ENCODE data around the gene CSRP3. TPM values are rescaled to one million over a fixed set of nuclear protein-coding genes. Genes with fewer than 3 reads are reported as not detected.
"Not testable (repeated sequence)": the region's sequence is repeated elsewhere in the genome, so short reads cannot be mapped to it uniquely, and the experiment has no call there.

The CSRP3 gene
- polyA plus RNA-seq, 1 donor: 0.67 TPM

DNA sequence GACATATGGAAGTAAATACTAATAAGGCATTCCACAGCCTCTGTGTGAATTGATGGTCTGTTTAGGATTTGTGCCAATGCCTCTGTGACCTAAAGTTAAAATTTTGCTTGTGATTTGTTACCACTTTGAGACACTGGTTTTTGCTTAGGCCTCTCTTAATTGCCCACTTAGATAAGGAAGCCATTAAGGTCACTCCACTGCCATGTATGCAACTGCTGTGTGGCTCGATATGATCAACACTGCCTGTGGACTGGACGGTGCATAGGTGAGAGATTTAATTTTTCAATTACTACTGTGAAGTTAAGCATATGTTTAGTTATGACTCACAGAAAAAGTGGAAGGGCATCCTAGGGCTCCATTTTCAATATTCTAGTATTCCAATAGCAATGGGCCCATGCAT is 36.9 kb downstream of the CSRP3 start:
- no peaks in the 10 kb centered on the region for H3K9me3 ChIP-seq (ENCODE audit: control insufficient read depth, low read depth, low read length)
- no peaks in the 10 kb centered on the region for H3K4me1 ChIP-seq (ENCODE audit: control insufficient read depth, insufficient read depth, low read length)
- no peaks in the 10 kb centered on the region for H3K27me3 ChIP-seq (ENCODE audit: control insufficient read depth, insufficient read depth, low read length)
- peaks cover 27% of the 10 kb centered on the region for H3K36me3 ChIP-seq (ENCODE audit: control insufficient read depth, insufficient read depth, low read length)
- DNase-seq: no peak
- no peak overlapping the region for H3K27ac ChIP-seq (ENCODE audit: low read length)
- no peak overlapping the region for H3K4me3 ChIP-seq (ENCODE audit: low read length)
- WGBS (ENCODE audit: insufficient coverage, low lambda C conversion rate): no CpG with 5 or more reads among the region's 2 CpGs

DNA sequence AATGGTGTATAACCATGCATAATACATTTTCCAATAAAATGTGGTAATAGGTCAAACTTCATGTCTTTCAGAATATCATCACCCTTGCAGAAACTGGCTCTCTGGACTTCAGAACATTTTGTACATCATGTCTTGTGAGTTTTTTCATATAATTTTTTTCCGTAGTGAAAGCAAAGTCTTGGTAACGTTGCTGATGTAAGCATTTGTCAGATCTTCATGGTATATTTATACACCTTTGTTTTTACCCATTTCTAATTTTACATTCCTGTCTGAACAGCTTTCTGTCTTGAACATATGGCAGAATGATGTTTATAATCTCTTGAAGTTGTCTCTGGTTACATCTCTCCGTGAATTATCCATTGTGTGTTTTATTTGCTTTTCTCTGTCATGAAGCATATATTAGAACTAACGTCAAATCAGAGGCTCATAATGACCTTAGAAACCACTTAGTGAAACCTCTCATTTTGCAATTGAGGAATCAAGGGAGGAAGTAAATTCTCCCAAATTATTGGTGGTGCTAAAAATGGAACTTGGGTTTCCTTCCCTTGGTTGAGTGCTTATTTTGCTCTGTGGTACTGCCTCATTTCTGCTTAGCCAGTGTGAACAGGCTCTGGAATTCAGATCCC is 37.4 kb downstream of the CSRP3 start:
- Histone ChIP-seq H3K9me3 (ENCODE audit: control insufficient read depth, low read depth, low read length) (no peaks in the 10 kb centered on the region), H3K27ac (ENCODE audit: low read length) (no peak overlapping the region), H3K27me3 (ENCODE audit: control insufficient read depth, insufficient read depth, low read length) (no peaks in the 10 kb centered on the region), H3K4me3 (ENCODE audit: low read length) (no peak overlapping the region), H3K36me3 (ENCODE audit: control insufficient read depth, insufficient read depth, low read length) (peaks cover 31% of the 10 kb centered on the region), H3K4me1 (ENCODE audit: control insufficient read depth, insufficient read depth, low read length) (no peaks in the 10 kb centered on the region)
- no peak for DNase-seq
- 100% methylated on average over 2 of the region's 4 CpGs for WGBS (ENCODE audit: insufficient coverage, low lambda C conversion rate)

DNA sequence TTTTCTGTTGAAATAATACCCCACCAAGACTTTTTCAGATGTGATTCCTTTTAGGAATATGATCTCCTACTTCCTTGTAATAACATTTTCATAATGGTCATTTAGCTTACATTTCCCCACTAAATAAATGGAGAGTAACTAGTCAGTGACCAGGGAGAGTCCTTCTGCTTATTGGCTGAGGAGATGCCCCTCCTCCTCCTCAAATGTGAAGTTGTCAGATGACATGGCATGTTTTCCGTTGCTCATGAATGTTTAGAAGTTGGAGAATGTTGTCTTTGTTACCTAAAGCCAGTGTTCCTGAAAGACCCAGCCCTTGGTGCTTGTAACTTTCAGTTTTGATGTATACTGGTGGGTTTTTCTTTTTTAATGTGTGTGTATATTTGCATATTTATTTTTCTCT is 38.2 kb downstream of the CSRP3 start:
- Histone ChIP-seq H3K27me3 (ENCODE audit: control insufficient read depth, insufficient read depth, low read length) (no peaks in the 10 kb centered on the region), H3K9me3 (ENCODE audit: control insufficient read depth, low read depth, low read length) (no peaks in the 10 kb centered on the region), H3K36me3 (ENCODE audit: control insufficient read depth, insufficient read depth, low read length) (peaks cover 31% of the 10 kb centered on the region), H3K4me3 (ENCODE audit: low read length) (no peak overlapping the region), H3K27ac (ENCODE audit: low read length) (no peak overlapping the region), H3K4me1 (ENCODE audit: control insufficient read depth, insufficient read depth, low read length) (no peaks in the 10 kb centered on the region)
- no CpG with 5 or more reads among the region's 1 CpG for WGBS (ENCODE audit: insufficient coverage, low lambda C conversion rate)
- no peak for DNase-seq

DNA sequence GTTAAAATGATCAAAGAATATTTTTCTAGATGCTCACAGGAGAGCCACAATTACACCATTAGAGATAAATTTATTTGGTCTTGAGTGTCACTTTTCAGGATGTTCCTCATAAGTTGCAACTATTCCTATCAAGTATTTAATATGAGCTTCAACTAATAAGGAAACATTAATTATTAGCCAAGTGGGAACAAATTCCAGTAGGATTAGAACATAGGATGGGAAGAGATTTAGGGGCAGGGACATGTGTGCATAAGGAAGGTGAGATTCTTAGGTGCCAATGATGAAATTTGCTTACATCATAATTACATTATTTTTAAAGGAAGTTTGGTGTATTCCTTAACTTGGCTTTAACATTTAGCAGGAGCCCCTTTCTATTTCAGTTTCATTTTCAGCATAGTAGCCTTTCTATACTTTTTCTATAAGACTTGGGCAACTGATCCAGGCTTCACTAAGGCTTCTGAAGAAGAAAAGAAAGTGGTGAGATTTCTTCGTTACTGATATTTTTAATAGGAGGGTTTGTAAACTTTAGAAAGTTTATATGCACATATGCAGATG is 38.8 kb downstream of the CSRP3 start:
- no peaks in the 10 kb centered on the region for H3K9me3 ChIP-seq (ENCODE audit: control insufficient read depth, low read depth, low read length)
- WGBS (ENCODE audit: insufficient coverage, low lambda C conversion rate): no CpG with 5 or more reads among the region's 1 CpG
- no peaks in the 10 kb centered on the region for H3K4me1 ChIP-seq (ENCODE audit: control insufficient read depth, insufficient read depth, low read length)
- H3K27ac ChIP-seq (ENCODE audit: low read length): no peak overlapping the region
- peaks cover 29% of the 10 kb centered on the region for H3K36me3 ChIP-seq (ENCODE audit: control insufficient read depth, insufficient read depth, low read length)
- H3K4me3 ChIP-seq (ENCODE audit: low read length): no peak overlapping the region
- no peaks in the 10 kb centered on the region for H3K27me3 ChIP-seq (ENCODE audit: control insufficient read depth, insufficient read depth, low read length)
- peak; percentile 8 to 58 for DNase-seq

DNA sequence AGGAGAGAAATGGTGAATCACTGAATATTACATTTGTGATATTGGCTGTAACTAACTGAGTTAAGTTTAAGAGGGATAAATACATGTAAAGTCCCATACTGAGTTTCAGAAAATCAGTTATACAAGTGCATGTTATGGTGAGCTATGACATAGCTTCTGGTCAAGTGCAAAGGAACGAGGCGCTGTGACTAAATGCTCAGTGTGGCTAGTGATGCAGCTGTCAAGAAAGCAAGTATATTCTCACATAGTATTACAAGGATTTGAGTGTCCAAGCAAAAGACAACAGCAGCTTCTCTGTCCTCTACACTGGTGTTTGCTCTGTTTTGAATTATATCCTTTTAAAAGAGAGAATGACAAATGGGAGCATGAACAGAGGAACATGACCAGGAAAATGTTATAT is 40.1 kb downstream of the CSRP3 start:
- Histone ChIP-seq H3K4me1 (ENCODE audit: control insufficient read depth, insufficient read depth, low read length) (no peaks in the 10 kb centered on the region), H3K36me3 (ENCODE audit: control insufficient read depth, insufficient read depth, low read length) (peaks cover 27% of the 10 kb centered on the region), H3K4me3 (ENCODE audit: low read length) (no peak overlapping the region), H3K9me3 (ENCODE audit: control insufficient read depth, low read depth, low read length) (no peaks in the 10 kb centered on the region), H3K27me3 (ENCODE audit: control insufficient read depth, insufficient read depth, low read length) (no peaks in the 10 kb centered on the region), H3K27ac (ENCODE audit: low read length) (no peak overlapping the region)
- WGBS (ENCODE audit: insufficient coverage, low lambda C conversion rate): no CpG with 5 or more reads among the region's 2 CpGs
- DNase-seq: no peak

DNA sequence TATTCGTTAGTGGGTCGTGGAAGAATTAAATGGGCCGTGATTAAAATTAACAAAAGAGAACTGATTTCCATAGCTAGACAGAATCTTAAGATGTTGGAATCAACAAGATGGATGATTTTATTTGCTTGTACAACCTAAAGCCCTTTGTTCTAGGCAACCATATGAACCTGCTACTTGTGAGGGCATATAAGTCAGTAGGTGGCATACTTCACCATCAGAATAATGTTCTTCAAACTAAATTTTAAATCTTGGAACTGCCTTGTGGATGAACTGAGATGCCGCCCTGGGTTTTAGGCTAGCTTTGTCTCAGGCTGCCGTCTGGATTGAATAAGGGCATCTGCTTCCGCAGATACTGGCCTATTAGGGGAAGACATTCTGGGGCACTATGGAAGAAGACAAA is 40.9 kb downstream of the CSRP3 start:
- peaks cover 24% of the 10 kb centered on the region for H3K36me3 ChIP-seq (ENCODE audit: control insufficient read depth, insufficient read depth, low read length)
- WGBS (ENCODE audit: insufficient coverage, low lambda C conversion rate): 83% methylated on average over 2 of the region's 6 CpGs
- no peaks in the 10 kb centered on the region for H3K27me3 ChIP-seq (ENCODE audit: control insufficient read depth, insufficient read depth, low read length)
- DNase-seq: no peak
- H3K4me3 ChIP-seq (ENCODE audit: low read length): no peak overlapping the region
- no peaks in the 10 kb centered on the region for H3K9me3 ChIP-seq (ENCODE audit: control insufficient read depth, low read depth, low read length)
- H3K27ac ChIP-seq (ENCODE audit: low read length): no peak overlapping the region
- H3K4me1 ChIP-seq (ENCODE audit: control insufficient read depth, insufficient read depth, low read length): no peaks in the 10 kb centered on the region

DNA sequence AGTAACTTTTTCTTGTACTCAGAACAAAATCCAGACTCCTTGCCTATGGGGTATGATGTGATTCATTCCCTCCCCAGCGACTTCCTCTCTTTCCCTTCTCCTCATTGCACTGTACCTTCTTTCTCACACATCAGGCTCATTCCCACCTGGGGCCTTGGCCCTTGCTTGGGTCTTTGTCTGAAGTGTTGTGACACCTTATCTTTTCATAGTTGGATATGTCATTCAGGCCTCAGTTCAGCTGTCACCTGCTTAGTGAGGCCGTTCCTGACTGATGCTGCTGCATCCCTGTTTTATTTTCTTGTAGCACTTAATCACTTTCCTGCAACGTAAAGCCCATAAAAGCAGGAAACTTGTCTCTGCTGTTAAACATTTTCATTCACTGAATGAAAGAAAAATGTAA is 44.9 kb downstream of the CSRP3 start:
- 100% methylated on average over 1 of the region's 3 CpGs for WGBS (ENCODE audit: insufficient coverage, low lambda C conversion rate)
- H3K9me3 ChIP-seq (ENCODE audit: control insufficient read depth, low read depth, low read length): no peaks in the 10 kb centered on the region
- no peaks in the 10 kb centered on the region for H3K4me1 ChIP-seq (ENCODE audit: control insufficient read depth, insufficient read depth, low read length)
- peaks cover 29% of the 10 kb centered on the region for H3K36me3 ChIP-seq (ENCODE audit: control insufficient read depth, insufficient read depth, low read length)
- no peaks in the 10 kb centered on the region for H3K27me3 ChIP-seq (ENCODE audit: control insufficient read depth, insufficient read depth, low read length)
- DNase-seq: no peak
- no peak overlapping the region for H3K27ac ChIP-seq (ENCODE audit: low read length)
- no peak overlapping the region for H3K4me3 ChIP-seq (ENCODE audit: low read length)

DNA sequence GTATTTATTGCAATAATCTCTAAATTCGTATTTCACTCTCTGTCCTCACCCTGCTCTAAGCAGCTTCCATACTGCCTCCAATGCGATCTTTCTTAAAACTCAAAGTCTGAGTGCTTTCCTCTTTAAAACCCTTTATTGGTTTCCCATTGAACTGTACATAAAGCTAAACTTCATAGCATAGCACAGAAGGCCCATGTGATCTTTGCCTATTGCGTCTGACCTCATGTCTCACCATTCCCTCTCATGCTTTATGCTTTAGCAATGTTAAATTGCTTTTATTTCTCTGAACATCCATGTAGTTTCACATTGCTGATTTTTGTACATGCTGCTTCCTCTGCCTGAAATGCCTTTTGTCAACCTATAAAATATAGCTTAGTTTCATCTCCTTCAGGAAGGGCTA is 56.5 kb downstream of the CSRP3 start:
- no peak for DNase-seq
- Histone ChIP-seq H3K36me3 (ENCODE audit: control insufficient read depth, insufficient read depth, low read length) (peaks cover 5% of the 10 kb centered on the region), H3K9me3 (ENCODE audit: control insufficient read depth, low read depth, low read length) (no peaks in the 10 kb centered on the region), H3K27me3 (ENCODE audit: control insufficient read depth, insufficient read depth, low read length) (no peaks in the 10 kb centered on the region), H3K4me3 (ENCODE audit: low read length) (no peak overlapping the region), H3K4me1 (ENCODE audit: control insufficient read depth, insufficient read depth, low read length) (no peaks in the 10 kb centered on the region), H3K27ac (ENCODE audit: low read length) (no peak overlapping the region)
- 0% methylated on average over 1 of the region's 3 CpGs for WGBS (ENCODE audit: insufficient coverage, low lambda C conversion rate)

DNA sequence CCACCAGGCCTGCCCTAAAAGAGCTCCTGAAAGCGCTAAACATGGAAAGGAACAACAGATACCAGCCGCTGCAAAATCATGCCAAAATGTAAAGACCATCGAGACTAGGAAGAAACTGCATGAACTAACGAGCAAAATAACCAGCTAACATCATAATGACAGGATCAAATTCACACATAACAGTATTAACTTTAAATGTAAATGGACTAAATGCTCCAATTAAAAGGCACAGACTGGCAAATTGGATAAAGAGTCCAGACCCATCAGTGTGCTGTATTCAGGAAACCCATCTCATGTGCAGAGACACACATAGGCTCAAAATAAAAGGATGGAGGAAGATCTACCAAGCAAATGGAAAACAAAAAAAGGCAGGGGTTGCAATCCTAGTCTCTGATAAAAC is 64.9 kb downstream of the CSRP3 start:
- WGBS (ENCODE audit: insufficient coverage, low lambda C conversion rate): no CpG with 5 or more reads among the region's 4 CpGs
- not testable (repeated sequence) for DNase-seq

DNA sequence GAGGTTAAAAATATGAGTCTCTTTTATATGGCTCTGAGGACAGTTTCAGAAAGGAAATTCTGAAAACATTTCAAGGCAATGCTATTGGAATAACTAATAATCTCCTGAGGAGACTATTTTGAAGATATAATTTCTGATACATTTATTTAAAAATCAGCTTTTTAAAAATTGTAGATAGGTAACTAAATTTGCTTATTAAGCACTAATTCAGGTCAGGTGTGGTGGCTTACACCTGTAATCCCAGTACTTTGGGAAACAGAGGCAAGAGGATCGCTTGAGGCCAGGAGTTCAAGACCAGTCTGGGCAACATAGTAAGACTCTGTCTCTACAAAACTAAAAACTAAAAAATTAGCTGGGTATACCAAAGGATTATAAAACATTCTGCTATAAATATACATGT is 67.8 kb downstream of the CSRP3 start:
- WGBS (ENCODE audit: insufficient coverage, low lambda C conversion rate): no CpG with 5 or more reads among the region's 1 CpG
- no peaks in the 10 kb centered on the region for H3K4me1 ChIP-seq (ENCODE audit: control insufficient read depth, insufficient read depth, low read length)

More for the DNA sequence above, 64.9 kb downstream of the CSRP3 start:
- H3K9me3 ChIP-seq (ENCODE audit: control insufficient read depth, low read depth, low read length); H3K27ac ChIP-seq (ENCODE audit: low read length); H3K36me3 ChIP-seq (ENCODE audit: control insufficient read depth, insufficient read depth, low read length); H3K4me1 ChIP-seq (ENCODE audit: control insufficient read depth, insufficient read depth, low read length); H3K4me3 ChIP-seq (ENCODE audit: low read length); H3K27me3 ChIP-seq (ENCODE audit: control insufficient read depth, insufficient read depth, low read length): not testable (repeated sequence)

More for the DNA sequence above, 67.8 kb downstream of the CSRP3 start:
- peaks cover 3% of the 10 kb centered on the region for H3K36me3 ChIP-seq (ENCODE audit: control insufficient read depth, insufficient read depth, low read length)
- H3K9me3 ChIP-seq (ENCODE audit: control insufficient read depth, low read depth, low read length): peaks cover 15% of the 10 kb centered on the region
- no peak overlapping the region for H3K4me3 ChIP-seq (ENCODE audit: low read length)
- no peak overlapping the region for H3K27ac ChIP-seq (ENCODE audit: low read length)
- no peak for DNase-seq
- no peaks in the 10 kb centered on the region for H3K27me3 ChIP-seq (ENCODE audit: control insufficient read depth, insufficient read depth, low read length)
